Upper lobe of left lung (tissue), 4 donors: Measurements from ENCODE around the gene RAB44.

Experiments used
- EP300 ChIP-seq, 4 donors: sonication (generic); formaldehyde crosslinking; IDR thresholded peaks; one replicate each; pipeline ENCODE4 v1.5.1; 2017; ENCODE audit warnings: antibody characterized with exemption in 4 of 4, control low read depth in 2 of 4
- POLR2A ChIP-seq, 4 donors: fragments of 450-650 bp; IDR thresholded peaks; one replicate each; pipeline ENCODE4 v1.5.1; 2016 to 2017; ENCODE audit warnings: antibody characterized with exemption in 4 of 4, mild to moderate bottlenecking in 2 of 4
- POLR2AphosphoS5 ChIP-seq, 2 donors: sonication (generic); formaldehyde crosslinking; IDR thresholded peaks; one replicate each; pipeline ENCODE4 v1.5.1; 2017; ENCODE audit warnings: antibody characterized with exemption in 2 of 2
- TF ChIP-seq, protein P1 (sequence below), 6 experiments: fragments of 450-650 bp in 4 of 6; fragments of 200-600 bp in 2 of 6; sonication (generic) in 2 of 6; IDR thresholded peaks; one replicate each; pipeline ENCODE4 v1.5.1; 2016 to 2019; ENCODE audit warnings: antibody characterized with exemption in 6 of 6

DNA sequence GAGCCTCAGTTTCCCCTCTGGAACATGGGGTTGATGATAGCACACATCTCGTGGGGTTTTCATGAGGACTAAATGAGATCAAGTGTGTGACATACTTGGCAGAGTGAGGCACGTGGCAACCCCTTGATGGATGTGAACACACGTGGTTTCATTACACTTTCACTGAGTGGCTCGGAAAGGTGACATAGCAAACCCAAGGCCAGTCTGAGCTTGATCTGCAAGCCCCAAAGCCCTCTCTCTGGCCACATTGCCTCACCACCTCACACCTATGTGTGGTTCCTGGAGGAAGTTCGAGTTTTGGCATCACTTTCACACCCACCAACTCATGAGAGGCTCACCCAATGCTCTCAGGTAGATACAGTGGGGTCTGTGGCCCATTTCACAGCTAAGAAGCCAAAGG lies 81.6 kb downstream of the RAB44 start:
- no peak for TF ChIP-seq POLR2A (IDR thresholded peaks at IDR 0.05)
- no peak for TF ChIP-seq EP300 (IDR thresholded peaks at IDR 0.05)
- TF ChIP-seq, protein P1, sequence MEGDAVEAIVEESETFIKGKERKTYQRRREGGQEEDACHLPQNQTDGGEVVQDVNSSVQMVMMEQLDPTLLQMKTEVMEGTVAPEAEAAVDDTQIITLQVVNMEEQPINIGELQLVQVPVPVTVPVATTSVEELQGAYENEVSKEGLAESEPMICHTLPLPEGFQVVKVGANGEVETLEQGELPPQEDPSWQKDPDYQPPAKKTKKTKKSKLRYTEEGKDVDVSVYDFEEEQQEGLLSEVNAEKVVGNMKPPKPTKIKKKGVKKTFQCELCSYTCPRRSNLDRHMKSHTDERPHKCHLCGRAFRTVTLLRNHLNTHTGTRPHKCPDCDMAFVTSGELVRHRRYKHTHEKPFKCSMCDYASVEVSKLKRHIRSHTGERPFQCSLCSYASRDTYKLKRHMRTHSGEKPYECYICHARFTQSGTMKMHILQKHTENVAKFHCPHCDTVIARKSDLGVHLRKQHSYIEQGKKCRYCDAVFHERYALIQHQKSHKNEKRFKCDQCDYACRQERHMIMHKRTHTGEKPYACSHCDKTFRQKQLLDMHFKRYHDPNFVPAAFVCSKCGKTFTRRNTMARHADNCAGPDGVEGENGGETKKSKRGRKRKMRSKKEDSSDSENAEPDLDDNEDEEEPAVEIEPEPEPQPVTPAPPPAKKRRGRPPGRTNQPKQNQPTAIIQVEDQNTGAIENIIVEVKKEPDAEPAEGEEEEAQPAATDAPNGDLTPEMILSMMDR (IDR thresholded peaks at IDR 0.05): no peak
- TF ChIP-seq POLR2AphosphoS5 (IDR thresholded peaks at IDR 0.05): no peak
